GM15510 (cell line): ENCODE results near the gene TMEM135.

Experiments
- POLR2A ChIP-seq: IDR thresholded peaks from 3 replicates; pipeline ENCODE4 v1.6.1; 2011; ENCODE audit warnings: borderline replicate concordance; ENCODE audit not compliant: insufficient read length; ENCODE audit errors: extremely low read depth

The TMEM135 gene

GRCh38 chr11:87352759-87353707, 315.3 kb downstream of the TMEM135 start:
- no peak for TF ChIP-seq POLR2A

GRCh38 chr11:87353771-87354345, 316.1 kb downstream of the TMEM135 start:
- no peak for TF ChIP-seq POLR2A

GRCh38 chr11:87355596-87355995, 317.9 kb downstream of the TMEM135 start:
- no peak for TF ChIP-seq POLR2A

- TF ChIP-seq POLR2A: no peak
Measured at GRCh38 chr11:87356428-87356827, 318.7 kb downstream of the TMEM135 start.

GRCh38 chr11:87358461-87358860, 320.7 kb downstream of the TMEM135 start:
- no peak for TF ChIP-seq POLR2A

GRCh38 chr11:87359401-87359800, 321.7 kb downstream of the TMEM135 start:
- no peak for TF ChIP-seq POLR2A

GRCh38 chr11:87361891-87362290, 324.2 kb downstream of the TMEM135 start:
- TF ChIP-seq POLR2A: no peak

- TF ChIP-seq POLR2A: no peak
Measured at GRCh38 chr11:87366346-87366745, 328.6 kb downstream of the TMEM135 start.

GRCh38 chr11:87366763-87367405, 329.1 kb downstream of the TMEM135 start:
- no peak for TF ChIP-seq POLR2A

- TF ChIP-seq POLR2A: no peak
Measured at GRCh38 chr11:87368151-87368550, 330.4 kb downstream of the TMEM135 start.

- no peak for TF ChIP-seq POLR2A
Measured at GRCh38 chr11:87368858-87369480, 331.2 kb downstream of the TMEM135 start.

- no peak for TF ChIP-seq POLR2A
Measured at GRCh38 chr11:87369888-87370287, 332.2 kb downstream of the TMEM135 start.

GRCh38 chr11:87372065-87372464, 334.3 kb downstream of the TMEM135 start:
- TF ChIP-seq POLR2A: no peak
